A673 (cell line): ENCODE data around the gene KDM4F. TPM values are rescaled to one million over a fixed set of nuclear protein-coding genes. Genes with fewer than 3 reads are reported as not detected.
"Not testable (repeated sequence)": the region's sequence is repeated elsewhere in the genome, so short reads cannot be mapped to it uniquely, and the experiment has no call there.

Experiments
- BruUV-seq: library from RNA; stranded (reverse); fragments of 400-500 nt; replicated peaks from 2 replicates; lab custom pipeline; 2021; lab: Mats Ljungman, UMichigan
- CTCF ChIA-PET: fragments of 300-600 bp; sonication (Branson Sonifier 250); formaldehyde crosslinking; loops from one replicate; lab custom pipeline; 2022; ENCODE audit warnings: antibody characterized with exemption; lab: Charles Lee
- POLR2A ChIA-PET: fragments of 300-600 bp; sonication (Branson Sonifier 250); formaldehyde crosslinking; loops from one replicate; lab custom pipeline; 2022; ENCODE audit warnings: antibody characterized with exemption; ENCODE audit not compliant: low non-redundant PET; lab: Charles Lee
- DNase-seq: peaks from one replicate; pipeline ENCODE4 v3.0.0-alpha.2; 2015; ENCODE audit warnings: low spot score
- H3K27ac ChIP-seq: fragments of 200-600 bp; sonication (generic); 2 replicates; pipeline ENCODE4 v1.5.1; 2016; ENCODE audit warnings: mixed run types, low read depth, mild to moderate bottlenecking, mixed read lengths, antibody characterized with exemption, low read length; ENCODE audit not compliant: poor library complexity, severe bottlenecking
- H3K27me3 ChIP-seq: fragments of 200-600 bp; sonication (generic); replicated peaks from 2 replicates; pipeline ENCODE4 v1.6.1; 2017; ENCODE audit warnings: mixed run types, low read depth, mild to moderate bottlenecking, mixed read lengths, antibody characterized with exemption, low read length; ENCODE audit not compliant: insufficient read depth, poor library complexity
- H3K36me3 ChIP-seq: fragments of 200-600 bp; sonication (generic); 2 replicates; pipeline ENCODE4 v1.6.1; 2016; ENCODE audit warnings: mixed run types, mild to moderate bottlenecking, mixed read lengths, antibody characterized with exemption, low read length; ENCODE audit not compliant: insufficient read depth, poor library complexity, severe bottlenecking
- H3K4me1 ChIP-seq: fragments of 200-600 bp; sonication (generic); 2 replicates; pipeline ENCODE4 v1.6.1; 2017; ENCODE audit warnings: mixed run types, mild to moderate bottlenecking, mixed read lengths, antibody characterized with exemption, low read length; ENCODE audit not compliant: insufficient read depth, poor library complexity, severe bottlenecking
- H3K4me3 ChIP-seq: fragments of 200-600 bp; sonication (generic); 2 replicates; pipeline ENCODE4 v1.5.1; 2016; ENCODE audit warnings: low read depth, mixed run types, mild to moderate bottlenecking, mixed read lengths, low read length; ENCODE audit not compliant: poor library complexity, severe bottlenecking
- H3K9me3 ChIP-seq: fragments of 200-600 bp; sonication (generic); 2 replicates; pipeline ENCODE4 v1.6.1; 2016; ENCODE audit warnings: mixed run types, low read depth, mild to moderate bottlenecking, mixed read lengths, antibody characterized with exemption, low read length; ENCODE audit not compliant: poor library complexity, severe bottlenecking
- CTCF ChIP-seq: fragments of 300-800, 200-600 bp; sonication (generic); conservative IDR thresholded peaks from 2 replicates; pipeline ENCODE4 v1.5.1; 2017; ENCODE audit warnings: low read depth, mild to moderate bottlenecking, antibody characterized with exemption, low read length, moderate library complexity, mixed read lengths
- EZH2 ChIP-seq: fragments of 200-600 bp; sonication (generic); IDR thresholded peaks from 2 replicates; pipeline ENCODE4 v1.6.1; 2017; ENCODE audit warnings: borderline replicate concordance, low read depth, mild to moderate bottlenecking, mixed read lengths, antibody characterized with exemption, low read length; ENCODE audit not compliant: poor library complexity, severe bottlenecking
- intact Hi-C: fragments of 100-400 bp; cut with micrococcal nuclease; formaldehyde crosslinking; loops from one replicate; pipeline ENCODE4 v1.10.0; 2022; ENCODE audit not compliant: unreplicated experiment
- total RNA-seq: library from RNA; stranded (reverse); gene quantifications from 2 replicates; pipeline ENCODE4 v1.2.3, GENCODE V29; 2021

The KDM4F gene
- total RNA-seq, 1 experiment from 2014 or later, result not detected

GRCh38 chr11:95028357-95028756 lies 20.9 kb upstream of the KDM4F start:
- H3K4me1 ChIP-seq, result no peaks in the 10 kb centered on the region
- no TSS peak for BruUV-seq
- POLR2A ChIA-PET, result no interaction called here
- H3K27ac ChIP-seq, result no peak overlapping the region
- H3K4me3 ChIP-seq, result no peak overlapping the region
- TF ChIP-seq EZH2 (no peak), CTCF (no peak)
- no peaks in the 10 kb centered on the region for H3K27me3 ChIP-seq
- intact Hi-C loops, result no loop called here
- CTCF ChIA-PET, result interaction anchor here (0.7 kb wide), 1 partner anchor 124 kb away, joined by 3 read pairs; no protein-coding TSS in a partner anchor
- H3K36me3 ChIP-seq, result no peaks in the 10 kb centered on the region
- DNase-seq, result no peak
- no peaks in the 10 kb centered on the region for H3K9me3 ChIP-seq

GRCh38 chr11:95033051-95033450 lies 16.2 kb upstream of the KDM4F start:
- Histone ChIP-seq H3K9me3 (no peaks in the 10 kb centered on the region), H3K4me1 (no peaks in the 10 kb centered on the region), H3K27ac (no peak overlapping the region), H3K4me3 (no peak overlapping the region), H3K27me3 (peaks cover 23% of the 10 kb centered on the region), H3K36me3 (no peaks in the 10 kb centered on the region)
- CTCF ChIA-PET, result no interaction called here
- no peak for DNase-seq
- intact Hi-C loops, result no loop called here
- no TSS peak for BruUV-seq
- POLR2A ChIA-PET, result no interaction called here
- TF ChIP-seq EZH2 (no peak), CTCF (no peak)

GRCh38 chr11:95035316-95035715 lies 13.9 kb upstream of the KDM4F start:
- CTCF ChIA-PET, result no interaction called here
- Histone ChIP-seq H3K27ac (no peak overlapping the region), H3K36me3 (no peaks in the 10 kb centered on the region), H3K9me3 (no peaks in the 10 kb centered on the region), H3K27me3 (peaks cover 23% of the 10 kb centered on the region), H3K4me1 (no peaks in the 10 kb centered on the region), H3K4me3 (no peak overlapping the region)
- POLR2A ChIA-PET, result no interaction called here
- no peak for DNase-seq
- intact Hi-C loops, result no loop called here
- TF ChIP-seq EZH2 (no peak), CTCF (no peak)
- BruUV-seq, result no TSS peak

- H3K36me3 ChIP-seq, CTCF ChIA-PET, H3K4me1 ChIP-seq, POLR2A ChIA-PET, H3K27ac ChIP-seq, BruUV-seq, H3K9me3 ChIP-seq, H3K4me3 ChIP-seq, intact Hi-C loops, DNase-seq: not testable (repeated sequence)
- peaks cover 23% of the 10 kb centered on the region for H3K27me3 ChIP-seq
These were observed 11.7 kb upstream of the KDM4F start for GRCh38 chr11:95037356-95038035.
